Stomach smooth muscle (tissue), 2 donors: ENCODE measurements around the gene WDR31.

Source experiments
- H3K27ac ChIP-seq: one replicate; pipeline ENCODE4 v1.7.0; 2013; ENCODE audit warnings: mild to moderate bottlenecking, low read length, inconsistent platforms
- H3K27me3 ChIP-seq, 2 donors: one replicate each; pipeline ENCODE4 v1.7.0; 2013; ENCODE audit warnings: low read length in 2 of 2; ENCODE audit not compliant: insufficient read depth in 2 of 2, control insufficient read depth in 1 of 2
- H3K36me3 ChIP-seq, 2 donors: one replicate each; pipeline ENCODE4 v1.7.0; 2013; ENCODE audit warnings: low read length in 2 of 2; ENCODE audit not compliant: control insufficient read depth in 2 of 2, insufficient read depth in 2 of 2
- H3K4me1 ChIP-seq: one replicate; pipeline ENCODE4 v1.7.0; 2013; ENCODE audit warnings: low read length; ENCODE audit not compliant: control insufficient read depth, insufficient read depth
- H3K4me3 ChIP-seq, 2 donors: one replicate each; pipeline ENCODE4 v1.7.0; 2013; ENCODE audit warnings: low read length in 2 of 2
- H3K9ac ChIP-seq, 2 donors: one replicate each; pipeline ENCODE4 v1.7.0; 2013; ENCODE audit warnings: low read length in 2 of 2, mild to moderate bottlenecking in 1 of 2
- H3K9me3 ChIP-seq, 2 donors: one replicate each; pipeline ENCODE4 v1.7.0; 2013; ENCODE audit warnings: low read length in 2 of 2; ENCODE audit not compliant: control insufficient read depth in 2 of 2
- donor health status: healthy.
- donor health status: Pancreatic carcinoma.

Gene WDR31

GRCh38 chr9:113293285-113293878 is 46.7 kb downstream of the WDR31 start:
- Histone ChIP-seq H3K27me3 (no peaks in the 10 kb centered on the region), H3K4me3 (no peak overlapping the region), H3K4me1 (no peaks in the 10 kb centered on the region), H3K36me3 (peaks cover 33 to 35% of the 10 kb centered on the region in 2 donors), H3K9ac (no peak overlapping the region), H3K9me3 (no peaks in the 10 kb centered on the region), H3K27ac (no peak overlapping the region)

- Histone ChIP-seq H3K9me3 (no peaks in the 10 kb centered on the region), H3K27ac (no peak overlapping the region), H3K4me3 (no peak overlapping the region)
Measured at GRCh38 chr9:113290052-113290607, 49.9 kb downstream of the WDR31 start.

GRCh38 chr9:113289091-113289490 is 51.0 kb downstream of the WDR31 start:
- no peak overlapping the region for H3K4me3 ChIP-seq
- peaks cover 57 to 65% of the 10 kb centered on the region in 2 donors for H3K36me3 ChIP-seq
- H3K9me3 ChIP-seq: no peaks in the 10 kb centered on the region
- H3K27me3 ChIP-seq: no peaks in the 10 kb centered on the region
- no peaks in the 10 kb centered on the region for H3K4me1 ChIP-seq
- H3K9ac ChIP-seq: no peak overlapping the region
- no peak overlapping the region for H3K27ac ChIP-seq

More at GRCh38 chr9:113290052-113290607, 49.9 kb downstream of the WDR31 start:
- peaks cover 48 to 56% of the 10 kb centered on the region in 2 donors for H3K36me3 ChIP-seq
- no peak overlapping the region for H3K9ac ChIP-seq
- H3K4me1 ChIP-seq: no peaks in the 10 kb centered on the region
- H3K27me3 ChIP-seq: no peaks in the 10 kb centered on the region

GRCh38 chr9:113281356-113281755 is 58.7 kb downstream of the WDR31 start:
- Histone ChIP-seq H3K4me3 (no peak overlapping the region), H3K36me3 (peaks cover 43 to 51% of the 10 kb centered on the region in 2 donors), H3K4me1 (peaks cover 7% of the 10 kb centered on the region), H3K27me3 (no peaks in the 10 kb centered on the region), H3K27ac (no peak overlapping the region), H3K9me3 (no peaks in the 10 kb centered on the region), H3K9ac (no peak overlapping the region)

GRCh38 chr9:113278840-113279239 is 61.2 kb downstream of the WDR31 start:
- H3K36me3 ChIP-seq: peaks cover 33 to 35% of the 10 kb centered on the region in 2 donors
- H3K27me3 ChIP-seq: no peaks in the 10 kb centered on the region
- no peaks in the 10 kb centered on the region for H3K9me3 ChIP-seq
- H3K4me3 ChIP-seq: no peak overlapping the region
- no peak overlapping the region for H3K27ac ChIP-seq
- H3K9ac ChIP-seq: no peak overlapping the region
- peaks cover 10% of the 10 kb centered on the region for H3K4me1 ChIP-seq

GRCh38 chr9:113275157-113276131 is 64.6 kb downstream of the WDR31 start, which contains the start of the genes CDC26 and PRPF4:
CDC26 (minus strand) TSS chr9:113275572; CDS start chr9:113272507, 3,065 bp downstream.
PRPF4 (plus strand) TSS chr9:113275658; CDS start chr9:113275744, 86 bp downstream.
- Histone ChIP-seq H3K4me3 (peak within 1 kb of the TSS; percentile 85 to 100), H3K27me3 (no peaks in the 10 kb centered on the region), H3K36me3 (peaks cover 29 to 34% of the 10 kb centered on the region in 2 donors), H3K4me1 (peaks cover 10% of the 10 kb centered on the region), H3K27ac (peak within 1 kb of the TSS; percentile 97), H3K9ac (peak within 1 kb of the TSS; percentile 94 to 100), H3K9me3 (no peaks in the 10 kb centered on the region)

- peaks cover 10% of the 10 kb centered on the region for H3K4me1 ChIP-seq
- H3K4me3 ChIP-seq: peak overlapping the region; percentile 85 to 100
- H3K9ac ChIP-seq: peak overlapping the region; percentile 86 to 94
- H3K27me3 ChIP-seq: no peaks in the 10 kb centered on the region
- H3K36me3 ChIP-seq: peaks cover 28 to 33% of the 10 kb centered on the region in 2 donors
- H3K27ac ChIP-seq: peak overlapping the region; percentile 97
- no peaks in the 10 kb centered on the region for H3K9me3 ChIP-seq
Measured at GRCh38 chr9:113274474-113275156, 65.5 kb downstream of the WDR31 start.

GRCh38 chr9:113269871-113270270 is 70.2 kb downstream of the WDR31 start:
- no peak overlapping the region for H3K4me3 ChIP-seq
- H3K4me1 ChIP-seq: no peaks in the 10 kb centered on the region
- H3K9me3 ChIP-seq: no peaks in the 10 kb centered on the region
- H3K27ac ChIP-seq: no peak overlapping the region
- H3K27me3 ChIP-seq: no peaks in the 10 kb centered on the region
- H3K9ac ChIP-seq: no peak overlapping the region
- peaks cover 36 to 38% of the 10 kb centered on the region in 2 donors for H3K36me3 ChIP-seq

- Histone ChIP-seq H3K9me3 (no peaks in the 10 kb centered on the region), H3K27ac (no peak overlapping the region), H3K4me3 (no peak overlapping the region), H3K4me1 (no peaks in the 10 kb centered on the region), H3K27me3 (no peaks in the 10 kb centered on the region), H3K36me3 (peaks cover 36 to 38% of the 10 kb centered on the region in 2 donors), H3K9ac (no peak overlapping the region)
Measured at GRCh38 chr9:113269355-113269754, 70.7 kb downstream of the WDR31 start.

- H3K27ac ChIP-seq: no peak overlapping the region
- H3K4me1 ChIP-seq: no peaks in the 10 kb centered on the region
- no peaks in the 10 kb centered on the region for H3K9me3 ChIP-seq
- no peak overlapping the region for H3K4me3 ChIP-seq
- no peak overlapping the region for H3K9ac ChIP-seq
- peaks cover 33 to 36% of the 10 kb centered on the region in 2 donors for H3K36me3 ChIP-seq
- H3K27me3 ChIP-seq: no peaks in the 10 kb centered on the region
Measured at GRCh38 chr9:113267911-113268566, 72.0 kb downstream of the WDR31 start.
